ENCODE measurements around the gene SLC16A9.
"Not testable (repeated sequence)": the region's sequence is repeated elsewhere in the genome, so short reads cannot be mapped to it uniquely, and the experiment has no call there.

The SLC16A9 gene

GRCh38 chr10:59649606-59650346 lies 59.9 kb downstream of the SLC16A9 start:
- H3K4me1 ChIP-seq (ENCODE audit: insufficient read depth, low read length, severe bottlenecking): no peaks in the 10 kb centered on the region
- H3K79me2 ChIP-seq (ENCODE audit: insufficient read depth, low read length): no peaks in the 10 kb centered on the region
- H3K27ac ChIP-seq (ENCODE audit: low read depth, low read length, poor library complexity, severe bottlenecking): no peak overlapping the region
- H4K20me1 ChIP-seq (ENCODE audit: insufficient read depth, low read length): no peaks in the 10 kb centered on the region
- no peaks in the 10 kb centered on the region for H3F3A ChIP-seq (ENCODE audit: insufficient read depth, low read length)
- no peaks in the 10 kb centered on the region for H3K9me2 ChIP-seq (ENCODE audit: low read depth, low read length)
- no peak overlapping the region for H2AFZ ChIP-seq (ENCODE audit: low read length)
- no peaks in the 10 kb centered on the region for H3K27me3 ChIP-seq (ENCODE audit: insufficient read depth, low read length)
- H3K4me2 ChIP-seq (ENCODE audit: low read length): no peak overlapping the region
- TF ChIP-seq EZH2 (IDR thresholded peaks at IDR 0.05; ENCODE audit: borderline replicate concordance, low read length): no peak
- TF ChIP-seq CTCF (IDR thresholded peaks at IDR 0.05; ENCODE audit: low read length): no peak
- H3K9me3 ChIP-seq (ENCODE audit: low read length): no peaks in the 10 kb centered on the region
- no peak overlapping the region for H3K4me3 ChIP-seq (ENCODE audit: low read depth, low read length, poor library complexity, severe bottlenecking)
- no peaks in the 10 kb centered on the region for H3K36me3 ChIP-seq (ENCODE audit: insufficient read depth, low read length)
- no peak overlapping the region for H3K9ac ChIP-seq (ENCODE audit: low read length)

GRCh38 chr10:59648711-59649201 lies 60.9 kb downstream of the SLC16A9 start:
- Histone ChIP-seq H3K9me2 (ENCODE audit: low read depth, low read length) (no peaks in the 10 kb centered on the region), H2AFZ (ENCODE audit: low read length) (no peak overlapping the region), H4K20me1 (ENCODE audit: insufficient read depth, low read length) (no peaks in the 10 kb centered on the region), H3F3A (ENCODE audit: insufficient read depth, low read length) (no peaks in the 10 kb centered on the region), H3K79me2 (ENCODE audit: insufficient read depth, low read length) (no peaks in the 10 kb centered on the region), H3K9ac (ENCODE audit: low read length) (no peak overlapping the region), H3K36me3 (ENCODE audit: insufficient read depth, low read length) (no peaks in the 10 kb centered on the region), H3K4me3 (ENCODE audit: low read depth, low read length, poor library complexity, severe bottlenecking) (no peak overlapping the region), H3K27me3 (ENCODE audit: insufficient read depth, low read length) (no peaks in the 10 kb centered on the region), H3K27ac (ENCODE audit: low read depth, low read length, poor library complexity, severe bottlenecking) (no peak overlapping the region), H3K4me1 (ENCODE audit: insufficient read depth, low read length, severe bottlenecking) (no peaks in the 10 kb centered on the region), H3K4me2 (ENCODE audit: low read length) (no peak overlapping the region), H3K9me3 (ENCODE audit: low read length) (no peaks in the 10 kb centered on the region)
- TF ChIP-seq EZH2 (IDR thresholded peaks at IDR 0.05; ENCODE audit: borderline replicate concordance, low read length) (no peak), CTCF (IDR thresholded peaks at IDR 0.05; ENCODE audit: low read length) (no peak)

- Histone ChIP-seq H3K79me2 (ENCODE audit: insufficient read depth, low read length) (no peaks in the 10 kb centered on the region), H3K9me3 (ENCODE audit: low read length) (no peaks in the 10 kb centered on the region), H3K9me2 (ENCODE audit: low read depth, low read length) (no peaks in the 10 kb centered on the region), H3K27me3 (ENCODE audit: insufficient read depth, low read length) (no peaks in the 10 kb centered on the region), H3K4me3 (ENCODE audit: low read depth, low read length, poor library complexity, severe bottlenecking) (no peak overlapping the region), H3K9ac (ENCODE audit: low read length) (no peak overlapping the region), H4K20me1 (ENCODE audit: insufficient read depth, low read length) (no peaks in the 10 kb centered on the region), H2AFZ (ENCODE audit: low read length) (no peak overlapping the region), H3K4me1 (ENCODE audit: insufficient read depth, low read length, severe bottlenecking) (no peaks in the 10 kb centered on the region), H3K4me2 (ENCODE audit: low read length) (no peak overlapping the region), H3F3A (ENCODE audit: insufficient read depth, low read length) (no peaks in the 10 kb centered on the region), H3K27ac (ENCODE audit: low read depth, low read length, poor library complexity, severe bottlenecking) (no peak overlapping the region), H3K36me3 (ENCODE audit: insufficient read depth, low read length) (no peaks in the 10 kb centered on the region)
- TF ChIP-seq EZH2 (IDR thresholded peaks at IDR 0.05; ENCODE audit: borderline replicate concordance, low read length) (no peak), CTCF (IDR thresholded peaks at IDR 0.05; ENCODE audit: low read length) (no peak)
Measured at GRCh38 chr10:59644841-59645240, 64.8 kb downstream of the SLC16A9 start.

- H3K79me2 ChIP-seq (ENCODE audit: insufficient read depth, low read length); H3K27me3 ChIP-seq (ENCODE audit: insufficient read depth, low read length); H3K9me3 ChIP-seq (ENCODE audit: low read length); H3K27ac ChIP-seq (ENCODE audit: low read depth, low read length, poor library complexity, severe bottlenecking); H2AFZ ChIP-seq (ENCODE audit: low read length); H3K4me3 ChIP-seq (ENCODE audit: low read depth, low read length, poor library complexity, severe bottlenecking); H3F3A ChIP-seq (ENCODE audit: insufficient read depth, low read length); H3K9me2 ChIP-seq (ENCODE audit: low read depth, low read length); H4K20me1 ChIP-seq (ENCODE audit: insufficient read depth, low read length); H3K4me1 ChIP-seq (ENCODE audit: insufficient read depth, low read length, severe bottlenecking); H3K9ac ChIP-seq (ENCODE audit: low read length); H3K36me3 ChIP-seq (ENCODE audit: insufficient read depth, low read length); H3K4me2 ChIP-seq (ENCODE audit: low read length): not testable (repeated sequence)
Measured at GRCh38 chr10:59641688-59642087, 68.0 kb downstream of the SLC16A9 start.
